ENCODE data around the gene SPEN.
A peak's percentile ranks its signal among the peaks of the same experiment; 100 is the strongest.

SPEN gene

GRCh38 chr1:15948595-15949452, 101.3 kb downstream of the SPEN start:
- peak; percentile 23 for DNase-seq (ENCODE audit: low spot score)

GRCh38 chr1:15949453-15950245, 102.1 kb downstream of the SPEN start:
- peak; percentile 55 for DNase-seq (ENCODE audit: low spot score)

- DNase-seq (ENCODE audit: low spot score), result no peak
Measured at GRCh38 chr1:15950302-15950701, 102.8 kb downstream of the SPEN start.

- no peak for DNase-seq (ENCODE audit: low spot score)
Measured at GRCh38 chr1:15950763-15951295, 103.3 kb downstream of the SPEN start.

- DNase-seq (ENCODE audit: low spot score), result no peak
Measured at GRCh38 chr1:15951341-15952153, 104.0 kb downstream of the SPEN start.

- DNase-seq (ENCODE audit: low spot score), result peak; percentile 59
Measured at GRCh38 chr1:15952317-15953258, 105.1 kb downstream of the SPEN start.

GRCh38 chr1:15953294-15953771, 105.8 kb downstream of the SPEN start:
- no peak for DNase-seq (ENCODE audit: low spot score)

- no peak for DNase-seq (ENCODE audit: low spot score)
Measured at GRCh38 chr1:15953791-15954241, 106.3 kb downstream of the SPEN start.

- DNase-seq (ENCODE audit: low spot score), result no peak
Measured at GRCh38 chr1:15954316-15954715, 106.8 kb downstream of the SPEN start.

- DNase-seq (ENCODE audit: low spot score), result no peak
Measured at GRCh38 chr1:15955552-15955951, 108.0 kb downstream of the SPEN start.

- no peak for DNase-seq (ENCODE audit: low spot score)
Measured at GRCh38 chr1:15956150-15956549, 108.6 kb downstream of the SPEN start.

- DNase-seq (ENCODE audit: low spot score), result no peak
Measured at GRCh38 chr1:15957221-15958095, 110.0 kb downstream of the SPEN start.

GRCh38 chr1:15958111-15958510, 110.6 kb downstream of the SPEN start:
- DNase-seq (ENCODE audit: low spot score), result no peak

GRCh38 chr1:15958793-15959192, 111.3 kb downstream of the SPEN start:
- DNase-seq (ENCODE audit: low spot score), result peak; percentile 41

- DNase-seq (ENCODE audit: low spot score), result no peak
Measured at GRCh38 chr1:15959424-15959823, 111.9 kb downstream of the SPEN start.

GRCh38 chr1:15959827-15960446, 112.4 kb downstream of the SPEN start:
- no peak for DNase-seq (ENCODE audit: low spot score)

GRCh38 chr1:15960808-15961207, 113.3 kb downstream of the SPEN start:
- no peak for DNase-seq (ENCODE audit: low spot score)

- no peak for DNase-seq (ENCODE audit: low spot score)
Measured at GRCh38 chr1:15961492-15961891, 114.0 kb downstream of the SPEN start.

- DNase-seq (ENCODE audit: low spot score), result no peak
Measured at GRCh38 chr1:15962176-15962575, 114.7 kb downstream of the SPEN start.

All from hematopoietic multipotent progenitor cell treated with erythropoietin and hydrocortisone succinate and interleukin-3 and kit ligand, for 17 days (in vitro differentiated cells).